K562 (cell line): ENCODE results near the gene P3H4.

ENCODE experiments used
- NCOA6 ChIP-seq: fragments of 450-650 bp; IDR thresholded peaks from 2 replicates; pipeline ENCODE4 v1.6.1; 2017; ENCODE audit warnings: mild to moderate bottlenecking
- RFX5 ChIP-seq: IDR thresholded peaks from 2 replicates; pipeline ENCODE4 v1.6.1; 2011; ENCODE audit warnings: low read depth, mild to moderate bottlenecking, improper control_type of control experiment, low read length
- SIN3A ChIP-seq, 2 experiments: fragments of 150-350 bp in 1 of 2; IDR thresholded peaks; 2 replicates each; pipeline ENCODE4 v1.6.1; 2011 to 2016; ENCODE audit warnings: borderline replicate concordance in 2 of 2, low read depth in 2 of 2, low read length in 2 of 2, mild to moderate bottlenecking in 2 of 2, moderate library complexity in 2 of 2; ENCODE audit not compliant: control insufficient read depth in 1 of 2
- TOE1 ChIP-seq, 2 experiments: fragments of 450-650 bp in 1 of 2; sonication (generic) in 1 of 2; formaldehyde crosslinking in 1 of 2; IDR thresholded peaks; 2 replicates each; pipeline versions ENCODE4 v1.7.1 to v1.8.0; 2016 to 2022; ENCODE audit warnings: borderline replicate concordance in 2 of 2, mild to moderate bottlenecking in 2 of 2, antibody characterized with exemption in 1 of 2, inconsistent platforms in 1 of 2, low read depth in 1 of 2, missing genetic modification reagents in 1 of 2, moderate library complexity in 1 of 2
- TF ChIP-seq, protein P1 (sequence below), 2 experiments: IDR thresholded peaks; 2 replicates each; pipeline ENCODE4 v1.6.1; 2012; ENCODE audit warnings: improper control_type of control experiment in 2 of 2, low read depth in 2 of 2, low read length in 2 of 2, borderline replicate concordance in 1 of 2
- TF ChIP-seq, protein P2 (sequence below), 2 experiments: fragments of 450-650 bp; formaldehyde crosslinking in 1 of 2; IDR thresholded peaks; 2 replicates each; pipeline versions ENCODE4 v1.4.0 to v1.6.1; 2014 to 2020; ENCODE audit warnings: mild to moderate bottlenecking in 2 of 2, borderline replicate concordance in 1 of 2, low read depth in 1 of 2
- TF ChIP-seq, protein P3 (sequence below): sonication (generic); formaldehyde crosslinking; IDR thresholded peaks from 2 replicates; pipeline ENCODE4 v1.9.0; 2022; ENCODE audit warnings: mild to moderate bottlenecking, missing genetic modification reagents
- TF ChIP-seq, protein P4 (sequence below), 3 experiments: IDR thresholded peaks in 2 of 3; conservative IDR thresholded peaks in 1 of 3; 2 replicates each; pipeline ENCODE4 v1.5.1; 2011 to 2012; ENCODE audit warnings: low read length in 3 of 3, mild to moderate bottlenecking in 3 of 3, control low read depth in 2 of 3, improper control_type of control experiment in 1 of 3, inconsistent platforms in 1 of 3, low read depth in 1 of 3, mixed read lengths in 1 of 3, moderate library complexity in 1 of 3; ENCODE audit not compliant: insufficient read depth in 2 of 3
- TF ChIP-seq, protein P5 (sequence below): sonication (generic); formaldehyde crosslinking; IDR thresholded peaks from 2 replicates; pipeline ENCODE4 v1.8.1; 2023; ENCODE audit warnings: mild to moderate bottlenecking, missing genetic modification reagents

DNA sequence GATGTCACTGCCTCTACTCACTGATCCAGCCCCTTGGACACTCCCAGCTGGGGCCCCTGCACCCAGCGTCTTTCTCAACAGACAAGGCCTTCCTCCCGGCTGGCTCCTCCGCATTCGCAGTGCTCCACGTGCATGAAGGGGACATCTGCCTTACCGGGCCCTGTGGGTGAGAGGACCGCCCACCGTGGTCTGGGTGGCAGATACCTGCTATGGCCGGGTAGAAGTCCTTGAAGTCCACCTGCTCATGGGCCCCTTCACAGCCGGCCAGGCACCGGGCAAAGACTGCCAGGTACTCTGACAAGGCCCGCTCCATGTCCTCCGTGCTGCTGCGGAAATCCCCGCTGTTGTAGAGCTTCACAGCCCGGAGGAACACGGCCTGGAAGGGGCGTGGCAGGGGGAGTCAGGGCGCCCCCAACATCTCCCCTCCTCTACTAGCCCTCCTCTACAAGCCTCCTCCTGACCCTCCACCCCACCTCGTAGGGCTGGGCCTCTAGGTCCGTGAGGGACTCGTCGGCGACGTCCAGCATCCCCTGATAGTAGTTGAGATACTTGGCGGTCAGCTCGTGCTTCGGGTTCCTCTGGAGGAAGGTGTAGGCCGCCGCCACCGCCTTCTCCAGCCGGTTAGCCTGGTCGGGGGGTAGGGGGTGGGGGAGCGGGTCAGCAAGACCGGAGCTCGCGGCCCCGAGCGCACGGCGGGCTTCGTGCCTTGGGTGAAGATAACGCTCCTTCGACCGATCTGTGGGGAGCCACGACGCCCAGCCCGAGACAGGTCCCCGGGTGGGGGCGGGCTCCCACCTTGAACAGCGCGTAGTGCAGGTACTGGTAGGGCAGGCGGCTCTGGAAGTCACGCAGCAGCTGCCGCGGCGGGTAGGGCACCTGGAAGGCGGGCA, 845 bp downstream of the P3H4 start:
- TF ChIP-seq, protein P1, sequence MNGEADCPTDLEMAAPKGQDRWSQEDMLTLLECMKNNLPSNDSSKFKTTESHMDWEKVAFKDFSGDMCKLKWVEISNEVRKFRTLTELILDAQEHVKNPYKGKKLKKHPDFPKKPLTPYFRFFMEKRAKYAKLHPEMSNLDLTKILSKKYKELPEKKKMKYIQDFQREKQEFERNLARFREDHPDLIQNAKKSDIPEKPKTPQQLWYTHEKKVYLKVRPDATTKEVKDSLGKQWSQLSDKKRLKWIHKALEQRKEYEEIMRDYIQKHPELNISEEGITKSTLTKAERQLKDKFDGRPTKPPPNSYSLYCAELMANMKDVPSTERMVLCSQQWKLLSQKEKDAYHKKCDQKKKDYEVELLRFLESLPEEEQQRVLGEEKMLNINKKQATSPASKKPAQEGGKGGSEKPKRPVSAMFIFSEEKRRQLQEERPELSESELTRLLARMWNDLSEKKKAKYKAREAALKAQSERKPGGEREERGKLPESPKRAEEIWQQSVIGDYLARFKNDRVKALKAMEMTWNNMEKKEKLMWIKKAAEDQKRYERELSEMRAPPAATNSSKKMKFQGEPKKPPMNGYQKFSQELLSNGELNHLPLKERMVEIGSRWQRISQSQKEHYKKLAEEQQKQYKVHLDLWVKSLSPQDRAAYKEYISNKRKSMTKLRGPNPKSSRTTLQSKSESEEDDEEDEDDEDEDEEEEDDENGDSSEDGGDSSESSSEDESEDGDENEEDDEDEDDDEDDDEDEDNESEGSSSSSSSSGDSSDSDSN (IDR thresholded peaks at IDR 0.05; ENCODE audit: borderline replicate concordance in 1 of 2, low read depth in 2 of 2, low read length in 2 of 2) = no peak
- TF ChIP-seq, protein P2, sequence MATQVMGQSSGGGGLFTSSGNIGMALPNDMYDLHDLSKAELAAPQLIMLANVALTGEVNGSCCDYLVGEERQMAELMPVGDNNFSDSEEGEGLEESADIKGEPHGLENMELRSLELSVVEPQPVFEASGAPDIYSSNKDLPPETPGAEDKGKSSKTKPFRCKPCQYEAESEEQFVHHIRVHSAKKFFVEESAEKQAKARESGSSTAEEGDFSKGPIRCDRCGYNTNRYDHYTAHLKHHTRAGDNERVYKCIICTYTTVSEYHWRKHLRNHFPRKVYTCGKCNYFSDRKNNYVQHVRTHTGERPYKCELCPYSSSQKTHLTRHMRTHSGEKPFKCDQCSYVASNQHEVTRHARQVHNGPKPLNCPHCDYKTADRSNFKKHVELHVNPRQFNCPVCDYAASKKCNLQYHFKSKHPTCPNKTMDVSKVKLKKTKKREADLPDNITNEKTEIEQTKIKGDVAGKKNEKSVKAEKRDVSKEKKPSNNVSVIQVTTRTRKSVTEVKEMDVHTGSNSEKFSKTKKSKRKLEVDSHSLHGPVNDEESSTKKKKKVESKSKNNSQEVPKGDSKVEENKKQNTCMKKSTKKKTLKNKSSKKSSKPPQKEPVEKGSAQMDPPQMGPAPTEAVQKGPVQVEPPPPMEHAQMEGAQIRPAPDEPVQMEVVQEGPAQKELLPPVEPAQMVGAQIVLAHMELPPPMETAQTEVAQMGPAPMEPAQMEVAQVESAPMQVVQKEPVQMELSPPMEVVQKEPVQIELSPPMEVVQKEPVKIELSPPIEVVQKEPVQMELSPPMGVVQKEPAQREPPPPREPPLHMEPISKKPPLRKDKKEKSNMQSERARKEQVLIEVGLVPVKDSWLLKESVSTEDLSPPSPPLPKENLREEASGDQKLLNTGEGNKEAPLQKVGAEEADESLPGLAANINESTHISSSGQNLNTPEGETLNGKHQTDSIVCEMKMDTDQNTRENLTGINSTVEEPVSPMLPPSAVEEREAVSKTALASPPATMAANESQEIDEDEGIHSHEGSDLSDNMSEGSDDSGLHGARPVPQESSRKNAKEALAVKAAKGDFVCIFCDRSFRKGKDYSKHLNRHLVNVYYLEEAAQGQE (IDR thresholded peaks at IDR 0.05; ENCODE audit: borderline replicate concordance) = no peak
- TF ChIP-seq, protein P2 (CRISPR knock-in tag; IDR thresholded peaks at IDR 0.05; ENCODE audit: low read depth) = no peak
- TF ChIP-seq SIN3A (IDR thresholded peaks at IDR 0.05; ENCODE audit: borderline replicate concordance in 2 of 2, control insufficient read depth in 1 of 2, low read depth in 2 of 2, low read length in 2 of 2) = no peak
- TF ChIP-seq, protein P3, sequence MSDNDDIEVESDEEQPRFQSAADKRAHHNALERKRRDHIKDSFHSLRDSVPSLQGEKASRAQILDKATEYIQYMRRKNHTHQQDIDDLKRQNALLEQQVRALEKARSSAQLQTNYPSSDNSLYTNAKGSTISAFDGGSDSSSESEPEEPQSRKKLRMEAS (CRISPR knock-in tag) = no peak
- TF ChIP-seq, protein P4, sequence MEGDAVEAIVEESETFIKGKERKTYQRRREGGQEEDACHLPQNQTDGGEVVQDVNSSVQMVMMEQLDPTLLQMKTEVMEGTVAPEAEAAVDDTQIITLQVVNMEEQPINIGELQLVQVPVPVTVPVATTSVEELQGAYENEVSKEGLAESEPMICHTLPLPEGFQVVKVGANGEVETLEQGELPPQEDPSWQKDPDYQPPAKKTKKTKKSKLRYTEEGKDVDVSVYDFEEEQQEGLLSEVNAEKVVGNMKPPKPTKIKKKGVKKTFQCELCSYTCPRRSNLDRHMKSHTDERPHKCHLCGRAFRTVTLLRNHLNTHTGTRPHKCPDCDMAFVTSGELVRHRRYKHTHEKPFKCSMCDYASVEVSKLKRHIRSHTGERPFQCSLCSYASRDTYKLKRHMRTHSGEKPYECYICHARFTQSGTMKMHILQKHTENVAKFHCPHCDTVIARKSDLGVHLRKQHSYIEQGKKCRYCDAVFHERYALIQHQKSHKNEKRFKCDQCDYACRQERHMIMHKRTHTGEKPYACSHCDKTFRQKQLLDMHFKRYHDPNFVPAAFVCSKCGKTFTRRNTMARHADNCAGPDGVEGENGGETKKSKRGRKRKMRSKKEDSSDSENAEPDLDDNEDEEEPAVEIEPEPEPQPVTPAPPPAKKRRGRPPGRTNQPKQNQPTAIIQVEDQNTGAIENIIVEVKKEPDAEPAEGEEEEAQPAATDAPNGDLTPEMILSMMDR (IDR thresholded peaks at IDR 0.05 in 2 of 3, conservative IDR thresholded peaks at IDR 0.05 in 1 of 3; ENCODE audit: insufficient read depth in 2 of 3, low read depth in 1 of 3, low read length in 3 of 3) = no peak
- TF ChIP-seq, protein P5, sequence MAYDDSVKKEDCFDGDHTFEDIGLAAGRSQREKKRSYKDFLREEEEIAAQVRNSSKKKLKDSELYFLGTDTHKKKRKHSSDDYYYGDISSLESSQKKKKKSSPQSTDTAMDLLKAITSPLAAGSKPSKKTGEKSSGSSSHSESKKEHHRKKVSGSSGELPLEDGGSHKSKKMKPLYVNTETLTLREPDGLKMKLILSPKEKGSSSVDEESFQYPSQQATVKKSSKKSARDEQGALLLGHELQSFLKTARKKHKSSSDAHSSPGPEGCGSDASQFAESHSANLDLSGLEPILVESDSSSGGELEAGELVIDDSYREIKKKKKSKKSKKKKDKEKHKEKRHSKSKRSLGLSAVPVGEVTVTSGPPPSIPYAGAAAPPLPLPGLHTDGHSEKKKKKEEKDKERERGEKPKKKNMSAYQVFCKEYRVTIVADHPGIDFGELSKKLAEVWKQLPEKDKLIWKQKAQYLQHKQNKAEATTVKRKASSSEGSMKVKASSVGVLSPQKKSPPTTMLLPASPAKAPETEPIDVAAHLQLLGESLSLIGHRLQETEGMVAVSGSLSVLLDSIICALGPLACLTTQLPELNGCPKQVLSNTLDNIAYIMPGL (CRISPR knock-in tag) = no peak
- no peak for TF ChIP-seq RFX5
- no peak for TF ChIP-seq NCOA6
- TF ChIP-seq TOE1 (IDR thresholded peaks at IDR 0.05; ENCODE audit: borderline replicate concordance) = no peak
- no peak for TF ChIP-seq TOE1 (CRISPR knock-in tag; IDR thresholded peaks at IDR 0.05; ENCODE audit: borderline replicate concordance, low read depth)
